ENCODE results near the gene IQGAP3. TPM values are rescaled to one million over a fixed set of nuclear protein-coding genes. Genes with fewer than 3 reads are reported as not detected.

IQGAP3 gene
- total RNA-seq, 4 donors from 2014 or later, result 0.06 to 1.1 (median 0.50) TPM; not detected in 1

GRCh38 chr1:156549390-156549789 lies 23.0 kb downstream of the IQGAP3 start:
- H3K36me3 ChIP-seq, result no peaks in the 10 kb centered on the region
- no peak overlapping the region for H3K4me3 ChIP-seq
- H3K4me1 ChIP-seq, result peaks cover 0 to 9% (median 4%) of the 10 kb centered on the region in 4 donors
- H3K9me3 ChIP-seq, result no peaks in the 10 kb centered on the region
- intact Hi-C loops (cut with DNase I), result no loop called here
- DNase-seq (ENCODE audit: extremely low spot score), result no peak
- 81% methylated on average over 2 of the region's 2 CpGs for WGBS
- H3K27me3 ChIP-seq, result no peaks in the 10 kb centered on the region
- TF ChIP-seq EP300 (IDR thresholded peaks at IDR 0.05) (no peak), POLR2A (IDR thresholded peaks at IDR 0.05; ENCODE audit: low read depth) (no peak), POLR2AphosphoS5 (IDR thresholded peaks at IDR 0.05) (no peak)
- TF ChIP-seq, protein P1, sequence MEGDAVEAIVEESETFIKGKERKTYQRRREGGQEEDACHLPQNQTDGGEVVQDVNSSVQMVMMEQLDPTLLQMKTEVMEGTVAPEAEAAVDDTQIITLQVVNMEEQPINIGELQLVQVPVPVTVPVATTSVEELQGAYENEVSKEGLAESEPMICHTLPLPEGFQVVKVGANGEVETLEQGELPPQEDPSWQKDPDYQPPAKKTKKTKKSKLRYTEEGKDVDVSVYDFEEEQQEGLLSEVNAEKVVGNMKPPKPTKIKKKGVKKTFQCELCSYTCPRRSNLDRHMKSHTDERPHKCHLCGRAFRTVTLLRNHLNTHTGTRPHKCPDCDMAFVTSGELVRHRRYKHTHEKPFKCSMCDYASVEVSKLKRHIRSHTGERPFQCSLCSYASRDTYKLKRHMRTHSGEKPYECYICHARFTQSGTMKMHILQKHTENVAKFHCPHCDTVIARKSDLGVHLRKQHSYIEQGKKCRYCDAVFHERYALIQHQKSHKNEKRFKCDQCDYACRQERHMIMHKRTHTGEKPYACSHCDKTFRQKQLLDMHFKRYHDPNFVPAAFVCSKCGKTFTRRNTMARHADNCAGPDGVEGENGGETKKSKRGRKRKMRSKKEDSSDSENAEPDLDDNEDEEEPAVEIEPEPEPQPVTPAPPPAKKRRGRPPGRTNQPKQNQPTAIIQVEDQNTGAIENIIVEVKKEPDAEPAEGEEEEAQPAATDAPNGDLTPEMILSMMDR (IDR thresholded peaks at IDR 0.05), result no peak
- no peak overlapping the region for H3K27ac ChIP-seq (replicated peaks in 1 of 4)

DNA sequence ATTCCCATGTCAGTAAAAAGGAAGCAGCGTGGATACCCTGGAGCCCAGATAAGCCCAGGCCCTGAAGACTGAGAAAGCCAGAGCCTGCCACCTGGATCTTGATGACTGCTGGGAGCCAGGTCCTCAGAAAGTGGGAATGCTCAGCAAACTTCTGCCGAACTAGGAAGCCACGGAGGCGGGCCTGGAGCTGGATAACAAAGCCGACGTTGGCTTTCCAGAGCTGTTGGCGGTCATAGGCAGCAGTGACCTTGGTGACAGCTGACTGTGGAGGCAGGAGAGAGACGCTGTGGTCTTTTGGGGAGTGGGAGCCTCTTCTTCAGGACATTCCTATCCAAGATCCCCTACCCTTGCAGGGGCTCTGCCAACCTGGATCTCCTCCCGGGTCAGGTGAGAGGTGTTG lies 24.4 kb downstream of the IQGAP3 start:
- 94% methylated on average over 9 of the region's 9 CpGs for WGBS
- no peak for DNase-seq (ENCODE audit: extremely low spot score)
- H3K4me3 ChIP-seq, result no peak overlapping the region
- no peak for TF ChIP-seq POLR2AphosphoS5 (IDR thresholded peaks at IDR 0.05)
- no peak for TF ChIP-seq POLR2A (IDR thresholded peaks at IDR 0.05; ENCODE audit: low read depth)
- no peak for TF ChIP-seq EP300 (IDR thresholded peaks at IDR 0.05)
- TF ChIP-seq, protein P1 (IDR thresholded peaks at IDR 0.05), result no peak
- intact Hi-C loops (cut with DNase I), result no loop called here
- H3K9me3 ChIP-seq, result no peaks in the 10 kb centered on the region
- no peaks in the 10 kb centered on the region for H3K4me1 ChIP-seq
- H3K27ac ChIP-seq (replicated peaks in 1 of 4), result no peak overlapping the region
- no peaks in the 10 kb centered on the region for H3K27me3 ChIP-seq
- no peaks in the 10 kb centered on the region for H3K36me3 ChIP-seq

- H3K36me3 ChIP-seq, result no peaks in the 10 kb centered on the region
- no peak for DNase-seq (ENCODE audit: extremely low spot score)
- intact Hi-C loops (cut with DNase I), result no loop called here
- no peaks in the 10 kb centered on the region for H3K9me3 ChIP-seq
- 97% methylated on average over 4 of the region's 4 CpGs for WGBS
- no peak overlapping the region for H3K27ac ChIP-seq (replicated peaks in 1 of 4)
- no peak overlapping the region for H3K4me3 ChIP-seq
- no peaks in the 10 kb centered on the region for H3K4me1 ChIP-seq
- H3K27me3 ChIP-seq, result no peaks in the 10 kb centered on the region
- TF ChIP-seq, protein P1 (IDR thresholded peaks at IDR 0.05), result no peak
- TF ChIP-seq POLR2A (IDR thresholded peaks at IDR 0.05; ENCODE audit: low read depth), result no peak
- no peak for TF ChIP-seq POLR2AphosphoS5 (IDR thresholded peaks at IDR 0.05)
- TF ChIP-seq EP300 (IDR thresholded peaks at IDR 0.05), result no peak
Measured at GRCh38 chr1:156547434-156547833, 24.9 kb downstream of the IQGAP3 start.

DNA sequence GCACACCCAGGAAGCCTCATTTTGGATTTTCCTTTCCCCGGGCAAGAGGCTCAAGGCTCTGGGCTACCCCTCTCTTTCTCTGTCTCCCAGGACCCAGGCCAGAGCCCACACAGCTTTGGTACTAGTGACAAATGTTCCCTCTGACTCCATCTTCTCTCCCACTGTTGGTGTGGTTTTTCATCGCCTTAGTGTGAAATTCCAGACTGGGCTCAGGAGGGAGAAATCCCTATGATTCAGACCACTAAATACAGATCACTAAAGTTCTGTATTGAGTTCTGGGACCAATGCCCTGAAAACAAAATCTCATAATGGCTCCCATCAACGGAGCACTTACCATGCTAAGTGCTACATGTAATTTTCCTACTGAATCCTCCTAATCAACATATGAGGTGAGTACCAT lies 26.1 kb downstream of the IQGAP3 start:
- Histone ChIP-seq H3K27ac (replicated peaks in 1 of 4) (no peak overlapping the region), H3K36me3 (no peaks in the 10 kb centered on the region), H3K27me3 (no peaks in the 10 kb centered on the region), H3K9me3 (no peaks in the 10 kb centered on the region), H3K4me3 (no peak overlapping the region), H3K4me1 (no peaks in the 10 kb centered on the region)
- intact Hi-C loops (cut with DNase I), result no loop called here
- WGBS, result 86% methylated on average over 2 of the region's 3 CpGs
- DNase-seq (ENCODE audit: extremely low spot score), result no peak
- TF ChIP-seq POLR2A (IDR thresholded peaks at IDR 0.05; ENCODE audit: low read depth) (no peak), POLR2AphosphoS5 (IDR thresholded peaks at IDR 0.05) (no peak), EP300 (IDR thresholded peaks at IDR 0.05) (no peak)
- TF ChIP-seq, protein P1 (IDR thresholded peaks at IDR 0.05), result no peak

- DNase-seq (ENCODE audit: extremely low spot score), result no peak
- no peak overlapping the region for H3K27ac ChIP-seq (replicated peaks in 1 of 4)
- TF ChIP-seq, protein P1 (IDR thresholded peaks at IDR 0.05), result no peak
- TF ChIP-seq POLR2AphosphoS5 (IDR thresholded peaks at IDR 0.05) (no peak), POLR2A (IDR thresholded peaks at IDR 0.05; ENCODE audit: low read depth) (no peak), EP300 (IDR thresholded peaks at IDR 0.05) (no peak)
- H3K9me3 ChIP-seq, result no peaks in the 10 kb centered on the region
- no peaks in the 10 kb centered on the region for H3K27me3 ChIP-seq
- H3K36me3 ChIP-seq, result no peaks in the 10 kb centered on the region
- intact Hi-C loops (cut with DNase I), result no loop called here
- no peaks in the 10 kb centered on the region for H3K4me1 ChIP-seq
- WGBS, result 92% methylated on average over 3 of the region's 3 CpGs
- no peak overlapping the region for H3K4me3 ChIP-seq
Measured at GRCh38 chr1:156544592-156545102, 27.7 kb downstream of the IQGAP3 start.

Data from esophagus muscularis mucosa (tissue), 4 donors.